ENCODE data around the gene TIMM44. TPM values are rescaled to one million over a fixed set of nuclear protein-coding genes. Genes with fewer than 3 reads are reported as not detected.
A peak's percentile ranks its signal among the peaks of the same experiment; 100 is the strongest.

Gene TIMM44
- total RNA-seq, 4 donors from 2014 or later, result 55.5 to 211 (median 80.7) TPM

- peak overlapping the region in 1 of 4 donors; percentile 39 for H3K27ac ChIP-seq
- H3K27me3 ChIP-seq, result peaks cover 0 to 38% of the 10 kb centered on the region in 2 donors
- no peak for TF ChIP-seq POLR2A (IDR thresholded peaks at IDR 0.05)
- TF ChIP-seq CTCF (IDR thresholded peaks at IDR 0.05), result peak in 5 of 6 experiments; percentile 13 to 63 (median 53)
- H3K36me3 ChIP-seq, result peaks cover 0 to 15% (median 0%) of the 10 kb centered on the region in 3 donors
- DNase-seq, result peak; percentile 34 to 76 (median 75)
- no peaks in the 10 kb centered on the region for H3K9me3 ChIP-seq
- H3K4me3 ChIP-seq, result peak overlapping the region; percentile 2 to 94 (median 64)
- H3K4me1 ChIP-seq, result peaks cover 2 to 46% (median 29%) of the 10 kb centered on the region in 4 donors
These were observed 26.0 kb downstream of the TIMM44 start for GRCh38 chr19:7917267-7918061.

- H3K4me1 ChIP-seq, result peaks cover 2 to 41% (median 29%) of the 10 kb centered on the region in 4 donors
- H3K4me3 ChIP-seq, result peak overlapping the region; percentile 6 to 94 (median 64)
- peak overlapping the region in 1 of 4 donors; percentile 25 for H3K27ac ChIP-seq
- no peak for DNase-seq
- H3K36me3 ChIP-seq, result peaks cover 0 to 16% (median 0%) of the 10 kb centered on the region in 3 donors
- no peaks in the 10 kb centered on the region for H3K9me3 ChIP-seq
- no peak for TF ChIP-seq CTCF (IDR thresholded peaks at IDR 0.05)
- TF ChIP-seq POLR2A (IDR thresholded peaks at IDR 0.05), result no peak
- peaks cover 0 to 38% of the 10 kb centered on the region in 2 donors for H3K27me3 ChIP-seq
These were observed 26.6 kb downstream of the TIMM44 start for GRCh38 chr19:7916955-7917266.

GRCh38 chr19:7916103-7916954 is 27.1 kb downstream of the TIMM44 start:
- TF ChIP-seq POLR2A (IDR thresholded peaks at IDR 0.05), result no peak
- TF ChIP-seq CTCF (IDR thresholded peaks at IDR 0.05), result no peak
- peaks cover 0 to 38% of the 10 kb centered on the region in 2 donors for H3K27me3 ChIP-seq
- H3K4me3 ChIP-seq, result peak overlapping the region; percentile 6 to 94 (median 64)
- DNase-seq, result peak in 1 of 3 donors; percentile 69
- H3K27ac ChIP-seq, result peak overlapping the region in 1 of 4 donors; percentile 25
- peaks cover 2 to 35% (median 24%) of the 10 kb centered on the region in 4 donors for H3K4me1 ChIP-seq
- H3K9me3 ChIP-seq, result no peaks in the 10 kb centered on the region
- peaks cover 0 to 20% (median 0%) of the 10 kb centered on the region in 3 donors for H3K36me3 ChIP-seq

- DNase-seq, result no peak
- TF ChIP-seq CTCF (IDR thresholded peaks at IDR 0.05), result no peak
- TF ChIP-seq POLR2A (IDR thresholded peaks at IDR 0.05), result no peak
- H3K27me3 ChIP-seq, result peaks cover 0 to 38% of the 10 kb centered on the region in 2 donors
- H3K9me3 ChIP-seq, result no peaks in the 10 kb centered on the region
- peaks cover 0 to 28% (median 0%) of the 10 kb centered on the region in 3 donors for H3K36me3 ChIP-seq
- no peak overlapping the region for H3K27ac ChIP-seq
- H3K4me3 ChIP-seq, result peak overlapping the region in 3 of 4 donors; percentile 49 to 94 (median 78)
- H3K4me1 ChIP-seq, result peaks cover 2 to 31% (median 20%) of the 10 kb centered on the region in 4 donors
These were observed 28.0 kb downstream of the TIMM44 start for GRCh38 chr19:7915250-7916102.

GRCh38 chr19:7914598-7915045 is 28.8 kb downstream of the TIMM44 start, which contains the start of gene TGFBR3L:
TSS of gene TGFBR3L (plus strand) at chr19:7914830.
- peak in 1 of 3 donors; percentile 45 for DNase-seq
- Histone ChIP-seq H3K27ac (no peak within 1 kb of the TSS), H3K4me3 (no peak within 1 kb of the TSS), H3K9me3 (no peaks in the 10 kb centered on the region), H3K4me1 (peaks cover 2 to 31% (median 19%) of the 10 kb centered on the region in 4 donors), H3K27me3 (peaks cover 0 to 38% of the 10 kb centered on the region in 2 donors), H3K36me3 (peaks cover 0 to 37% (median 0%) of the 10 kb centered on the region in 3 donors)
- no peak for TF ChIP-seq CTCF (IDR thresholded peaks at IDR 0.05)
- TF ChIP-seq POLR2A (IDR thresholded peaks at IDR 0.05), result no peak
